ENCODE data around the gene KRTAP5-1.

Gene KRTAP5-1

GRCh38 chr11:1570531-1570895, 14.6 kb downstream of the KRTAP5-1 start:
- no peaks in the 10 kb centered on the region for H3K9me3 ChIP-seq (ENCODE audit: insufficient read depth, low read length)

GRCh38 chr11:1570001-1570453, 15.1 kb downstream of the KRTAP5-1 start:
- no peak overlapping the region for H3K27ac ChIP-seq (ENCODE audit: low read depth, low read length)
- H3K27me3 ChIP-seq (ENCODE audit: low read length), result no peaks in the 10 kb centered on the region
- no peak for TF ChIP-seq EZH2phosphoT487 (conservative IDR thresholded peaks at IDR 0.05; ENCODE audit: low read length)
- no peak for TF ChIP-seq CTCF (IDR thresholded peaks at IDR 0.05; ENCODE audit: insufficient read depth, low read length, poor library complexity, severe bottlenecking)
- H3K9me3 ChIP-seq (ENCODE audit: insufficient read depth, low read length), result no peaks in the 10 kb centered on the region
- no peaks in the 10 kb centered on the region for H4K20me1 ChIP-seq (ENCODE audit: low read depth, low read length)
- H3K9me2 ChIP-seq (replicated peaks; ENCODE audit: insufficient read depth, low read length), result no peaks in the 10 kb centered on the region
- H2AFZ ChIP-seq (ENCODE audit: low read depth, low read length, severe bottlenecking), result no peak overlapping the region
- no peak overlapping the region for H3K4me3 ChIP-seq (ENCODE audit: insufficient read depth, low read length, poor library complexity, severe bottlenecking)
- no peaks in the 10 kb centered on the region for H3F3A ChIP-seq (ENCODE audit: insufficient read depth)
- no peak overlapping the region for H3K9ac ChIP-seq (ENCODE audit: low read length)
- no peaks in the 10 kb centered on the region for H3K79me2 ChIP-seq (ENCODE audit: insufficient read depth, low read length)
- H3K36me3 ChIP-seq (ENCODE audit: low read length), result no peaks in the 10 kb centered on the region
- no peak overlapping the region for H3K4me2 ChIP-seq (ENCODE audit: low read depth, low read length, poor library complexity, severe bottlenecking)

More at GRCh38 chr11:1570531-1570895, 14.6 kb downstream of the KRTAP5-1 start:
- H4K20me1 ChIP-seq (ENCODE audit: low read depth, low read length), result no peaks in the 10 kb centered on the region
- H3F3A ChIP-seq (ENCODE audit: insufficient read depth), result no peaks in the 10 kb centered on the region
- H3K79me2 ChIP-seq (ENCODE audit: insufficient read depth, low read length), result no peaks in the 10 kb centered on the region
- no peaks in the 10 kb centered on the region for H3K9me2 ChIP-seq (replicated peaks; ENCODE audit: insufficient read depth, low read length)
- H3K36me3 ChIP-seq (ENCODE audit: low read length), result no peaks in the 10 kb centered on the region
- TF ChIP-seq EZH2phosphoT487 (conservative IDR thresholded peaks at IDR 0.05; ENCODE audit: low read length), result no peak
- H3K27me3 ChIP-seq (ENCODE audit: low read length), result no peaks in the 10 kb centered on the region
- no peak overlapping the region for H3K4me3 ChIP-seq (ENCODE audit: insufficient read depth, low read length, poor library complexity, severe bottlenecking)
- H3K9ac ChIP-seq (ENCODE audit: low read length), result no peak overlapping the region
- H3K27ac ChIP-seq (ENCODE audit: low read depth, low read length), result no peak overlapping the region
- no peak overlapping the region for H3K4me2 ChIP-seq (ENCODE audit: low read depth, low read length, poor library complexity, severe bottlenecking)
- H2AFZ ChIP-seq (ENCODE audit: low read depth, low read length, severe bottlenecking), result no peak overlapping the region

- H3K27me3 ChIP-seq (ENCODE audit: low read length), result no peaks in the 10 kb centered on the region
Observed at GRCh38 chr11:1569251-1569780, 15.8 kb downstream of the KRTAP5-1 start.

More at GRCh38 chr11:1569251-1569780, 15.8 kb downstream of the KRTAP5-1 start:
- Histone ChIP-seq H3K36me3 (ENCODE audit: low read length) (no peaks in the 10 kb centered on the region), H3K4me3 (ENCODE audit: insufficient read depth, low read length, poor library complexity, severe bottlenecking) (no peak overlapping the region), H3K79me2 (ENCODE audit: insufficient read depth, low read length) (no peaks in the 10 kb centered on the region), H3K9me2 (replicated peaks; ENCODE audit: insufficient read depth, low read length) (no peaks in the 10 kb centered on the region), H3F3A (ENCODE audit: insufficient read depth) (no peaks in the 10 kb centered on the region), H3K9me3 (ENCODE audit: insufficient read depth, low read length) (no peaks in the 10 kb centered on the region), H3K9ac (ENCODE audit: low read length) (no peak overlapping the region), H2AFZ (ENCODE audit: low read depth, low read length, severe bottlenecking) (no peak overlapping the region), H3K4me2 (ENCODE audit: low read depth, low read length, poor library complexity, severe bottlenecking) (no peak overlapping the region), H3K27ac (ENCODE audit: low read depth, low read length) (no peak overlapping the region), H4K20me1 (ENCODE audit: low read depth, low read length) (no peaks in the 10 kb centered on the region)
- TF ChIP-seq CTCF (IDR thresholded peaks at IDR 0.05; ENCODE audit: insufficient read depth, low read length, poor library complexity, severe bottlenecking), result no peak
- no peak for TF ChIP-seq EZH2phosphoT487 (conservative IDR thresholded peaks at IDR 0.05; ENCODE audit: low read length)
